K562 (cell line): ENCODE data around the gene KRTAP25-1. TPM values are rescaled to one million over a fixed set of nuclear protein-coding genes. Genes with fewer than 3 reads are reported as not detected.
A peak's percentile ranks its signal among the peaks of the same experiment; 100 is the strongest.

Source experiments
- ATAC-seq: fragments of 200-7000 bp; cut with Tn5 transposase; 3 replicates; pipeline ENCODE4 v1.9.1; 2020; ENCODE audit warnings: moderate library complexity
- BruUV-seq: library from RNA; stranded (reverse); fragments of 400-500 nt; replicated peaks from 2 replicates; lab custom pipeline; 2021; lab: Mats Ljungman, UMichigan
- CTCF ChIA-PET: fragments of 300-600 bp; formaldehyde crosslinking; extraction: SDS; loops from one replicate; lab custom pipeline; 2021; ENCODE audit warnings: low intra/inter-chr PET ratio; lab: Yijun Ruan, JAX
- POLR2A ChIA-PET: fragments of 300-600, 350-650 bp; sonication (Branson Sonifier 250); formaldehyde crosslinking; extraction: SDS; loops from one replicate; lab custom pipeline; 2021; ENCODE audit warnings: antibody characterized with exemption, inconsistent platforms; lab: Yijun Ruan, JAX
- DNase-seq, 4 experiments: peaks; one replicate each; pipeline versions ENCODE4 v3.0.0 to v3.0.0-alpha.2; 2011 to 2018; ENCODE audit warnings: low spot score in 3 of 4, mixed read lengths in 3 of 4; ENCODE audit errors: extremely low read depth in 1 of 4
- FAIRE-seq: peaks from 2 replicates; lab custom pipeline; 2011; peaks lifted over from hg19 to GRCh38; lab: Jason Lieb, UNC
- H2AFZ ChIP-seq: 2 replicates; pipeline ENCODE4 v1.6.0; 2011; ENCODE audit warnings: low read depth, low read length, control low read depth, inconsistent platforms
- H3K27ac ChIP-seq: fragments of 200-600 bp; 3 replicates; pipeline ENCODE4 v1.8.0; 2011; ENCODE audit warnings: low read depth, mild to moderate bottlenecking, control low read depth, inconsistent platforms, low read length, moderate library complexity, mixed read lengths; ENCODE audit errors: extremely low read depth
- H3K27me3 ChIP-seq, 2 experiments: fragments of 300-600 bp in 1 of 2; 2 replicates in 1 of 2; 3 replicates in 1 of 2; pipeline versions ENCODE4 v1.6.0 to v1.8.0; 2011; ENCODE audit warnings: inconsistent platforms in 2 of 2, low read length in 2 of 2, mild to moderate bottlenecking in 1 of 2, mixed read lengths in 1 of 2, moderate library complexity in 1 of 2; ENCODE audit not compliant: control insufficient read depth in 2 of 2, insufficient read depth in 2 of 2
- H3K36me3 ChIP-seq: fragments of 300-600 bp; 3 replicates; pipeline ENCODE4 v1.8.0; 2011; ENCODE audit warnings: mild to moderate bottlenecking, low read length, inconsistent platforms; ENCODE audit not compliant: control insufficient read depth, insufficient read depth
- H3K4me1 ChIP-seq, 2 experiments: fragments of 200-600 bp in 1 of 2; replicated peaks in 1 of 2; 2 replicates in 1 of 2; 3 replicates in 1 of 2; pipeline versions ENCODE4 v1.5.1 to v1.8.0; 2011; ENCODE audit warnings: inconsistent platforms in 2 of 2, low read length in 2 of 2, mild to moderate bottlenecking in 1 of 2, mixed read lengths in 1 of 2, moderate library complexity in 1 of 2; ENCODE audit not compliant: control insufficient read depth in 2 of 2, insufficient read depth in 2 of 2
- H3K4me2 ChIP-seq: 2 replicates; pipeline ENCODE4 v1.6.1; 2011; ENCODE audit warnings: low read length, control low read depth, inconsistent platforms, mixed read lengths; ENCODE audit not compliant: insufficient read depth
- H3K4me3 ChIP-seq: fragments of 200-600 bp; sonication (generic), shearing (Covaris generic); 2 replicates; pipeline ENCODE4 v1.5.1; 2016; ENCODE audit warnings: control low read depth, inconsistent platforms
- H3K79me2 ChIP-seq: fragments of 200-600 bp; 3 replicates; pipeline ENCODE4 v1.8.0; 2011; ENCODE audit warnings: low read length, inconsistent platforms; ENCODE audit not compliant: control insufficient read depth, insufficient read depth
- H3K9ac ChIP-seq, 2 experiments: 2 replicates each; pipeline versions ENCODE4 v1.6.0 to v1.6.1; 2011; ENCODE audit warnings: low read depth in 2 of 2, low read length in 2 of 2, control low read depth in 1 of 2, inconsistent platforms in 1 of 2, mild to moderate bottlenecking in 1 of 2, mixed read lengths in 1 of 2; ENCODE audit not compliant: insufficient read depth in 1 of 2
- H3K9me1 ChIP-seq: one replicate; pipeline ENCODE4 v1.6.0; 2011; ENCODE audit warnings: inconsistent platforms, mild to moderate bottlenecking, low read length, moderate library complexity; ENCODE audit not compliant: control insufficient read depth, insufficient read depth
- H3K9me3 ChIP-seq: replicated peaks from 2 replicates; pipeline ENCODE4 v1.5.1; 2011; ENCODE audit warnings: low read depth, low read length, inconsistent platforms; ENCODE audit not compliant: control insufficient read depth, insufficient read depth
- H4K20me1 ChIP-seq: replicated peaks from 2 replicates; pipeline ENCODE4 v1.6.1; 2011; ENCODE audit warnings: low read length, inconsistent platforms, mixed read lengths; ENCODE audit not compliant: control insufficient read depth, insufficient read depth
- BHLHE40 ChIP-seq: IDR thresholded peaks from 2 replicates; pipeline ENCODE4 v1.6.1; 2011; ENCODE audit warnings: low read length, improper control_type of control experiment
- CTCF ChIP-seq, 3 experiments: IDR thresholded peaks in 2 of 3; conservative IDR thresholded peaks in 1 of 3; 2 replicates each; pipeline ENCODE4 v1.5.1; 2011 to 2012; ENCODE audit warnings: low read length in 3 of 3, mild to moderate bottlenecking in 3 of 3, control low read depth in 2 of 3, improper control_type of control experiment in 1 of 3, inconsistent platforms in 1 of 3, low read depth in 1 of 3, mixed read lengths in 1 of 3, moderate library complexity in 1 of 3; ENCODE audit not compliant: insufficient read depth in 2 of 3
- DNMT1 ChIP-seq: fragments of 450-650 bp; IDR thresholded peaks from 2 replicates; pipeline ENCODE4 v1.6.1; 2016; ENCODE audit warnings: antibody characterized with exemption, mild to moderate bottlenecking
- LEF1 ChIP-seq: fragments of 450-650 bp; IDR thresholded peaks from 2 replicates; pipeline ENCODE4 v1.6.1; 2016; ENCODE audit warnings: mild to moderate bottlenecking
- RBM39 ChIP-seq: fragments of 200-400 bp; formaldehyde crosslinking; optimal IDR thresholded peaks from 2 replicates; pipeline ENCODE3; 2018; ENCODE audit warnings: low read depth, low read length
- RNF219 ChIP-seq: fragments of 250-450 bp; sonication (Bioruptor Pico); IDR thresholded peaks from 2 replicates; pipeline ENCODE4 v1.5.0; 2022; ENCODE audit warnings: mild to moderate bottlenecking
- SMC3 ChIP-seq: conservative IDR thresholded peaks from 2 replicates; pipeline ENCODE4 v1.6.1; 2011; ENCODE audit warnings: low read depth, low read length, improper control_type of control experiment; ENCODE audit not compliant: insufficient read depth
- TEAD4 ChIP-seq, 2 experiments: sonication (generic) in 1 of 2; formaldehyde crosslinking in 1 of 2; IDR thresholded peaks; 2 replicates each; pipeline versions ENCODE4 v1.6.1 to v1.8.0; 2012 to 2022; ENCODE audit warnings: borderline replicate concordance in 1 of 2, inconsistent platforms in 1 of 2, low read length in 1 of 2, mild to moderate bottlenecking in 1 of 2, missing genetic modification reagents in 1 of 2
- ZC3H4 ChIP-seq: sonication (generic); formaldehyde crosslinking; IDR thresholded peaks from 2 replicates; pipeline ENCODE4 v1.9.0; 2021; ENCODE audit warnings: missing genetic modification reagents, borderline replicate concordance
- ZNF398 ChIP-seq: fragments of 250-450 bp; sonication (Bioruptor Pico); IDR thresholded peaks from 2 replicates; pipeline ENCODE4 v1.8.0; 2021; ENCODE audit warnings: moderate library complexity, mild to moderate bottlenecking, inconsistent platforms
- ZNF518B ChIP-seq: fragments of 250-450 bp; sonication (Bioruptor Pico); IDR thresholded peaks from 2 replicates; pipeline ENCODE4 v1.5.0; 2021; ENCODE audit warnings: mild to moderate bottlenecking, moderate library complexity
- WGBS: fragments of 100-300 bp; shearing (Covaris generic); methylation state at CpG from one replicate; pipeline ENCODE4 v1.1.6; 2016; ENCODE audit warnings: low coverage, mixed read lengths; ENCODE audit not compliant: insufficient coverage; ENCODE audit errors: missing lambda C conversion rate; 5-methylcytosine and 5-hydroxymethylcytosine counted together
- in situ Hi-C: fragments of 300-500 bp; cut with MboI; formaldehyde crosslinking; loops from 4 replicates; pipeline ENCODE4 v1.15.0; 2018; ENCODE audit warnings: inconsistent platforms, mixed read lengths
- intact Hi-C: fragments of 100-400 bp; cut with micrococcal nuclease; formaldehyde crosslinking; loops from 2 replicates; pipeline ENCODE4 v1.14.2; 2022
- polyA plus RNA-seq, 8 experiments: library from polyadenylated mRNA; depleted of rRNA in 4 of 8; stranded (reverse) in 5 of 8; unstranded in 3 of 8; fragments of >200 nt; fragmentation: Nextera tagmentation in 2 of 8; fragmentation: Illumina TruSeq in 1 of 8; extraction: Ambion mirVana in 2 of 8; extraction: Trizol in 1 of 8; gene quantifications; 2 replicates each; pipeline versions ENCODE4 v1.2.1 to v1.2.3, GENCODE V29; 2011 to 2014; ENCODE audit warnings: inconsistent platforms in 1 of 8, missing spikeins in 1 of 8
- total RNA-seq, 7 experiments: library from RNA; depleted of rRNA in 6 of 7; stranded (reverse); fragments of >200 nt in 6 of 7; fragmentation: Illumina TruSeq in 2 of 7; extraction: Trizol in 2 of 7; gene quantifications; 2 replicates each; pipeline versions ENCODE4 v1.2.1 to v1.2.3, GENCODE V29; 2011 to 2021; ENCODE audit warnings: low replicate concordance in 1 of 7
- TF ChIP-seq, protein P1 (sequence below): fragments of 250-450 bp; sonication (Bioruptor Pico); IDR thresholded peaks from 2 replicates; pipeline ENCODE4 v1.8.0; 2022; ENCODE audit warnings: moderate library complexity, mild to moderate bottlenecking, inconsistent platforms

Gene KRTAP25-1
- total and polyA plus RNA-seq, 9 of the 15 experiments (the other 6 are each of a cell fraction or from before 2014, with no cell fraction given): not detected

DNA sequence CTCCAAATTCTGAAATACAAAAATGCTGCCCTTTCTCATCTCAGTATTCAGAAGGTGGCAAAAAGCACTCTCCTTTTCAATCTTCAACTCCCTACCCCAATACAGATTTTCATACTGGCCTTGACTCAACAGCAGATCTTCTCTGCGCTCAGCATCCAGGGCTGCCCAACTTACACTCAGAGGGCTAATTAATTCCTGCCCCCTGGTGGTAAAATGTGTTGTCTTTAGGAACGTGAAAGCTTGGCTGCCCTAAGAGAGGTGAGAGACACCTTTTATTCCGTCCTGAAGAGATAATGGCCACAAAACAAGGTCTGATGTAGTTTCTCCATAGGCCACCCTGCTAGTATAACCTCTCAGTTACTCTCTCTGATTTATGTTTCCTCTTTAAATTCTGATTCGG, 31.5 kb downstream of the KRTAP25-1 start:
- ATAC-seq: peak; percentile 80
- ChIA-PET CTCF (no interaction called here), POLR2A (interaction anchor here (0.6 kb wide), 1 partner anchor 1164 kb away, joined by 3 read pairs; no protein-coding TSS in a partner anchor)
- no peaks in the 10 kb centered on the region for H3K4me1 ChIP-seq
- peak; percentile 25 to 48 (median 26) for DNase-seq
- no peaks in the 10 kb centered on the region for H3K9me1 ChIP-seq
- H3K27ac ChIP-seq: no peak overlapping the region
- no peaks in the 10 kb centered on the region for H3K27me3 ChIP-seq
- H3K9me3 ChIP-seq: no peaks in the 10 kb centered on the region
- WGBS: 2% methylated on average over 4 of the region's 4 CpGs
- FAIRE-seq: no peak
- no peak overlapping the region for H3K9ac ChIP-seq
- no peaks in the 10 kb centered on the region for H4K20me1 ChIP-seq
- H3K4me3 ChIP-seq: no peak overlapping the region
- no peak overlapping the region for H2AFZ ChIP-seq
- intact Hi-C loops (no loop called here), in situ Hi-C loops (no loop called here)
- no peaks in the 10 kb centered on the region for H3K36me3 ChIP-seq
- no peaks in the 10 kb centered on the region for H3K79me2 ChIP-seq
- no TSS peak for BruUV-seq
- H3K4me2 ChIP-seq: no peak overlapping the region
- TF ChIP-seq ZC3H4 (CRISPR knock-in tag) (no peak), RBM39 (no peak), ZNF518B (CRISPR knock-in tag) (no peak), TEAD4 (IDR thresholded peaks at IDR 0.05; ENCODE audit: low read length) (no peak), TEAD4 (CRISPR knock-in tag; IDR thresholded peaks at IDR 0.05; ENCODE audit: borderline replicate concordance) (no peak), DNMT1 (no peak), RNF219 (CRISPR knock-in tag) (no peak), SMC3 (0 out of 2 replicates have a peak, but pooled peaks have one; percentile 19), CTCF (IDR thresholded peaks at IDR 0.05 in 2 of 3, conservative IDR thresholded peaks at IDR 0.05 in 1 of 3; ENCODE audit: insufficient read depth in 2 of 3, low read depth in 1 of 3, low read length in 3 of 3) (peak; percentile 38 to 42 (median 41); a peak in 4 of 6 replicates), ZNF398 (CRISPR knock-in tag) (no peak), BHLHE40 (no peak), LEF1 (no peak)
- TF ChIP-seq, protein P1, sequence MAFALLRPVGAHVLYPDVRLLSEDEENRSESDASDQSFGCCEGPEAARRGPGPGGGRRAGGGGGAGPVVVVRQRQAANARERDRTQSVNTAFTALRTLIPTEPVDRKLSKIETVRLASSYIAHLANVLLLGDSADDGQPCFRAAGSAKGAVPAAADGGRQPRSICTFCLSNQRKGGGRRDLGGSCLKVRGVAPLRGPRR: no peak
